GM12878 (cell line): ENCODE measurements around the gene EFCAB13. TPM values are rescaled to one million over a fixed set of nuclear protein-coding genes. Genes with fewer than 3 reads are reported as not detected.

Source experiments
- ASH2L ChIP-seq: fragments of 300-600, 200-600 bp; sonication (generic); IDR thresholded peaks from 2 replicates; pipeline ENCODE4 v1.6.1; 2017; ENCODE audit warnings: low read depth, mild to moderate bottlenecking, borderline replicate concordance
- ATF7 ChIP-seq: fragments of 450-650 bp; IDR thresholded peaks from 2 replicates; pipeline ENCODE4 v1.6.1; 2016; ENCODE audit warnings: low read depth, mild to moderate bottlenecking
- BMI1 ChIP-seq: fragments of 450-650 bp; IDR thresholded peaks from 2 replicates; pipeline ENCODE4 v1.6.1; 2016; ENCODE audit warnings: mild to moderate bottlenecking, moderate library complexity, borderline replicate concordance
- CBX5 ChIP-seq: sonication (generic); IDR thresholded peaks from 2 replicates; pipeline ENCODE4 v1.6.1; 2016; ENCODE audit warnings: low read depth, moderate library complexity, mild to moderate bottlenecking, inconsistent platforms
- CHD1 ChIP-seq: IDR thresholded peaks from 2 replicates; pipeline ENCODE4 v1.6.1; 2012; ENCODE audit warnings: low read depth, low read length, improper control_type of control experiment
- GABPA ChIP-seq: IDR thresholded peaks from 2 replicates; pipeline ENCODE4 v1.6.1; 2014; ENCODE audit warnings: antibody characterized with exemption, low read depth, mild to moderate bottlenecking, inconsistent platforms
- HDAC6 ChIP-seq: fragments of 200-600 bp; sonication (generic); IDR thresholded peaks from one replicate; pipeline ENCODE4 v1.8.0; 2017; ENCODE audit warnings: antibody characterized with exemption; ENCODE audit not compliant: unreplicated experiment
- IKZF1 ChIP-seq: fragments of 450-650 bp; conservative IDR thresholded peaks from 2 replicates; pipeline ENCODE4 v1.6.1; 2017; ENCODE audit warnings: antibody characterized with exemption, mild to moderate bottlenecking
- JUNB ChIP-seq: IDR thresholded peaks from 2 replicates; pipeline ENCODE4 v1.6.1; 2016; ENCODE audit warnings: antibody characterized with exemption, mild to moderate bottlenecking
- JUND ChIP-seq: IDR thresholded peaks from 2 replicates; pipeline ENCODE4 v1.6.1; 2012; ENCODE audit warnings: low read depth, mild to moderate bottlenecking, low read length, improper control_type of control experiment, moderate library complexity
- MEF2A ChIP-seq: IDR thresholded peaks from 2 replicates; pipeline ENCODE4 v1.6.1; 2011; ENCODE audit warnings: low read depth, mild to moderate bottlenecking, low read length, moderate library complexity; ENCODE audit not compliant: insufficient read depth
- RAD21 ChIP-seq: IDR thresholded peaks from 2 replicates; pipeline ENCODE4 v1.6.1; 2011; ENCODE audit warnings: mild to moderate bottlenecking, low read depth, low read length, moderate library complexity; ENCODE audit not compliant: insufficient read depth
- RAD51 ChIP-seq: fragments of 450-650 bp; IDR thresholded peaks from 2 replicates; pipeline ENCODE4 v1.6.1; 2016; ENCODE audit warnings: moderate library complexity, mild to moderate bottlenecking, inconsistent platforms
- RFX5 ChIP-seq: IDR thresholded peaks from 2 replicates; pipeline ENCODE4 v1.6.1; 2011; ENCODE audit warnings: low read depth, low read length, improper control_type of control experiment
- SUZ12 ChIP-seq: fragments of 200-600 bp; sonication (generic); IDR thresholded peaks from one replicate; pipeline ENCODE4 v1.6.1; 2018; ENCODE audit warnings: antibody characterized with exemption, mild to moderate bottlenecking; ENCODE audit not compliant: unreplicated experiment
- TCF12 ChIP-seq: IDR thresholded peaks from 2 replicates; pipeline ENCODE4 v1.6.1; 2011; ENCODE audit warnings: low read depth, mild to moderate bottlenecking, low read length
- YBX1 ChIP-seq: fragments of 450-650 bp; IDR thresholded peaks from 2 replicates; pipeline ENCODE4 v1.6.1; 2016; ENCODE audit warnings: antibody characterized with exemption
- ZNF217 ChIP-seq: fragments of 450-650 bp; IDR thresholded peaks from 2 replicates; pipeline ENCODE4 v1.6.1; 2017; ENCODE audit warnings: antibody characterized with exemption, mild to moderate bottlenecking
- ZZZ3 ChIP-seq: IDR thresholded peaks from 2 replicates; pipeline ENCODE4 v1.6.1; 2011; ENCODE audit warnings: low read depth; ENCODE audit not compliant: control insufficient read depth, insufficient read length
- polyA plus RNA-seq, 11 experiments: library from polyadenylated mRNA; depleted of rRNA in 4 of 11; unstranded in 6 of 11; stranded (reverse) in 5 of 11; fragments of >200 nt; fragmentation: Nextera tagmentation in 4 of 11; fragmentation: Illumina TruSeq in 1 of 11; extraction: Ambion mirVana in 4 of 11; extraction: Trizol in 1 of 11; gene quantifications; 1 replicate in 1 of 11; 2 replicates in 10 of 11; pipeline versions ENCODE4 v1.2.1 to v1.2.3, GENCODE V29; 2011 to 2016; ENCODE audit warnings: inconsistent platforms in 2 of 11, missing spikeins in 2 of 11, low read depth in 1 of 11
- total RNA-seq, 4 experiments: library from RNA; depleted of rRNA in 3 of 4; stranded (reverse); fragments of >200 nt in 3 of 4; fragmentation: Illumina TruSeq in 1 of 4; extraction: Trizol in 1 of 4; gene quantifications; 2 replicates each; pipeline versions ENCODE4 v1.2.1 to v1.2.3, GENCODE V29; 2013 to 2021
- TF ChIP-seq, protein P1 (sequence below): IDR thresholded peaks from 2 replicates; pipeline ENCODE4 v1.6.1; 2012; ENCODE audit warnings: low read depth, low read length, improper control_type of control experiment
- TF ChIP-seq, protein P2 (sequence below): fragments of 150-350 bp; IDR thresholded peaks from 2 replicates; pipeline ENCODE4 v1.6.1; 2016; ENCODE audit warnings: low read depth, low read length
- TF ChIP-seq, protein P3 (sequence below): fragments of 450-650 bp; IDR thresholded peaks from 2 replicates; pipeline ENCODE4 v1.6.1; 2017; ENCODE audit warnings: mild to moderate bottlenecking
- TF ChIP-seq, protein P4 (sequence below): fragments of 450-650 bp; IDR thresholded peaks from 2 replicates; pipeline ENCODE4 v1.6.1; 2017; ENCODE audit warnings: antibody characterized with exemption, mild to moderate bottlenecking, moderate library complexity

EFCAB13 gene
- total and polyA plus RNA-seq, 10 of the 15 experiments (the other 5 are each of a cell fraction or from before 2014, with no cell fraction given): 0.90 to 8.7 (median 5.0) TPM

DNA sequence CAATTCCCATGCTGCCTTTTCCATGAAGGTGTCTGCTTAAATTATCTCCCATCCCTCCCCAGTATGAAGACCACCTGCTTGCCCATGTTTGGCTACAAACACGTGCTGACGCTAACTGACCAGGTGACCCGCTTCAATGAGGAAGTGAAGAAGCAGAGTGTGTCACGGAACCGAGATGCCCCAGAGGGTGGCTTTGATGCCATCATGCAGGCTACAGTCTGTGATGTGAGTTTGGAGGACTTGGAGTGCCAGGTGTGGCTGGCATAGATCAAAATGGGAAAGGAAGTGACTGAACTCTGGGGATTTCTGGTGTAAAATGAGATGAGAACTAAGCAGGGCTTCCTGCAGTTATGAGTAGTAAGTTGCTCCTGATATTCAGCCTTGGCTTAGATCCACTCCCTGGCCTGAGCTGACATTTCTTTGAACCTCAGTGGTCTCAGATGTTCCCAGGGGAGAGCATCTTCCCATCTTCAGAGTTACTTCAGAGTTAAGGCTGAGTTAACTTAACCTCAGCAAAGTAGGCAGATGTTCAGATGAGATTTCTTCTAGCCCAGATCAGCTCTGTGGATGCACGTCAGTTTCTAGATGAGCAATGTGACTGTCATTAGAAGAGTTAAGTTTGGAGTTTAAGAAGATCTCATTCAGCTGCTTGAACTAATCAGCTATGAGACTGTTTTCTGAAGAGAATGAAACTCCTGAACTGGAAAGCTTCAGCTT lies 37.4 kb upstream of the EFCAB13 start (continued):
- TF ChIP-seq CBX5 (peak; percentile 92; the same call in 1 of the 2 replicates), ASH2L (no peak), ZNF217 (no peak), JUND (peak; percentile 16; the same call in 1 of the 2 replicates), IKZF1 (peak; percentile 93), YBX1 (no peak), RAD21 (peak; percentile 30; the same call in 1 of the 2 replicates), ZZZ3 (no peak), SUZ12 (no peak), TCF12 (peak; percentile 89), BMI1 (no peak), HDAC6 (no peak), GABPA (no peak), JUNB (peak; percentile 90), RAD51 (peak; percentile 95), MEF2A (peak; percentile 67), ATF7 (peak; percentile 67), CHD1 (no peak), RFX5 (no peak)
- TF ChIP-seq, protein P1, sequence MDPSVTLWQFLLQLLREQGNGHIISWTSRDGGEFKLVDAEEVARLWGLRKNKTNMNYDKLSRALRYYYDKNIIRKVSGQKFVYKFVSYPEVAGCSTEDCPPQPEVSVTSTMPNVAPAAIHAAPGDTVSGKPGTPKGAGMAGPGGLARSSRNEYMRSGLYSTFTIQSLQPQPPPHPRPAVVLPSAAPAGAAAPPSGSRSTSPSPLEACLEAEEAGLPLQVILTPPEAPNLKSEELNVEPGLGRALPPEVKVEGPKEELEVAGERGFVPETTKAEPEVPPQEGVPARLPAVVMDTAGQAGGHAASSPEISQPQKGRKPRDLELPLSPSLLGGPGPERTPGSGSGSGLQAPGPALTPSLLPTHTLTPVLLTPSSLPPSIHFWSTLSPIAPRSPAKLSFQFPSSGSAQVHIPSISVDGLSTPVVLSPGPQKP: no peak
- TF ChIP-seq, protein P2, sequence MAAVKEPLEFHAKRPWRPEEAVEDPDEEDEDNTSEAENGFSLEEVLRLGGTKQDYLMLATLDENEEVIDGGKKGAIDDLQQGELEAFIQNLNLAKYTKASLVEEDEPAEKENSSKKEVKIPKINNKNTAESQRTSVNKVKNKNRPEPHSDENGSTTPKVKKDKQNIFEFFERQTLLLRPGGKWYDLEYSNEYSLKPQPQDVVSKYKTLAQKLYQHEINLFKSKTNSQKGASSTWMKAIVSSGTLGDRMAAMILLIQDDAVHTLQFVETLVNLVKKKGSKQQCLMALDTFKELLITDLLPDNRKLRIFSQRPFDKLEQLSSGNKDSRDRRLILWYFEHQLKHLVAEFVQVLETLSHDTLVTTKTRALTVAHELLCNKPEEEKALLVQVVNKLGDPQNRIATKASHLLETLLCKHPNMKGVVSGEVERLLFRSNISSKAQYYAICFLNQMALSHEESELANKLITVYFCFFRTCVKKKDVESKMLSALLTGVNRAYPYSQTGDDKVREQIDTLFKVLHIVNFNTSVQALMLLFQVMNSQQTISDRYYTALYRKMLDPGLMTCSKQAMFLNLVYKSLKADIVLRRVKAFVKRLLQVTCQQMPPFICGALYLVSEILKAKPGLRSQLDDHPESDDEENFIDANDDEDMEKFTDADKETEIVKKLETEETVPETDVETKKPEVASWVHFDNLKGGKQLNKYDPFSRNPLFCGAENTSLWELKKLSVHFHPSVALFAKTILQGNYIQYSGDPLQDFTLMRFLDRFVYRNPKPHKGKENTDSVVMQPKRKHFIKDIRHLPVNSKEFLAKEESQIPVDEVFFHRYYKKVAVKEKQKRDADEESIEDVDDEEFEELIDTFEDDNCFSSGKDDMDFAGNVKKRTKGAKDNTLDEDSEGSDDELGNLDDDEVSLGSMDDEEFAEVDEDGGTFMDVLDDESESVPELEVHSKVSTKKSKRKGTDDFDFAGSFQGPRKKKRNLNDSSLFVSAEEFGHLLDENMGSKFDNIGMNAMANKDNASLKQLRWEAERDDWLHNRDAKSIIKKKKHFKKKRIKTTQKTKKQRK: no peak
- TF ChIP-seq, protein P3, sequence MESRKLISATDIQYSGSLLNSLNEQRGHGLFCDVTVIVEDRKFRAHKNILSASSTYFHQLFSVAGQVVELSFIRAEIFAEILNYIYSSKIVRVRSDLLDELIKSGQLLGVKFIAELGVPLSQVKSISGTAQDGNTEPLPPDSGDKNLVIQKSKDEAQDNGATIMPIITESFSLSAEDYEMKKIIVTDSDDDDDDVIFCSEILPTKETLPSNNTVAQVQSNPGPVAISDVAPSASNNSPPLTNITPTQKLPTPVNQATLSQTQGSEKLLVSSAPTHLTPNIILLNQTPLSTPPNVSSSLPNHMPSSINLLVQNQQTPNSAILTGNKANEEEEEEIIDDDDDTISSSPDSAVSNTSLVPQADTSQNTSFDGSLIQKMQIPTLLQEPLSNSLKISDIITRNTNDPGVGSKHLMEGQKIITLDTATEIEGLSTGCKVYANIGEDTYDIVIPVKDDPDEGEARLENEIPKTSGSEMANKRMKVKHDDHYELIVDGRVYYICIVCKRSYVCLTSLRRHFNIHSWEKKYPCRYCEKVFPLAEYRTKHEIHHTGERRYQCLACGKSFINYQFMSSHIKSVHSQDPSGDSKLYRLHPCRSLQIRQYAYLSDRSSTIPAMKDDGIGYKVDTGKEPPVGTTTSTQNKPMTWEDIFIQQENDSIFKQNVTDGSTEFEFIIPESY: no peak
- TF ChIP-seq, protein P4, sequence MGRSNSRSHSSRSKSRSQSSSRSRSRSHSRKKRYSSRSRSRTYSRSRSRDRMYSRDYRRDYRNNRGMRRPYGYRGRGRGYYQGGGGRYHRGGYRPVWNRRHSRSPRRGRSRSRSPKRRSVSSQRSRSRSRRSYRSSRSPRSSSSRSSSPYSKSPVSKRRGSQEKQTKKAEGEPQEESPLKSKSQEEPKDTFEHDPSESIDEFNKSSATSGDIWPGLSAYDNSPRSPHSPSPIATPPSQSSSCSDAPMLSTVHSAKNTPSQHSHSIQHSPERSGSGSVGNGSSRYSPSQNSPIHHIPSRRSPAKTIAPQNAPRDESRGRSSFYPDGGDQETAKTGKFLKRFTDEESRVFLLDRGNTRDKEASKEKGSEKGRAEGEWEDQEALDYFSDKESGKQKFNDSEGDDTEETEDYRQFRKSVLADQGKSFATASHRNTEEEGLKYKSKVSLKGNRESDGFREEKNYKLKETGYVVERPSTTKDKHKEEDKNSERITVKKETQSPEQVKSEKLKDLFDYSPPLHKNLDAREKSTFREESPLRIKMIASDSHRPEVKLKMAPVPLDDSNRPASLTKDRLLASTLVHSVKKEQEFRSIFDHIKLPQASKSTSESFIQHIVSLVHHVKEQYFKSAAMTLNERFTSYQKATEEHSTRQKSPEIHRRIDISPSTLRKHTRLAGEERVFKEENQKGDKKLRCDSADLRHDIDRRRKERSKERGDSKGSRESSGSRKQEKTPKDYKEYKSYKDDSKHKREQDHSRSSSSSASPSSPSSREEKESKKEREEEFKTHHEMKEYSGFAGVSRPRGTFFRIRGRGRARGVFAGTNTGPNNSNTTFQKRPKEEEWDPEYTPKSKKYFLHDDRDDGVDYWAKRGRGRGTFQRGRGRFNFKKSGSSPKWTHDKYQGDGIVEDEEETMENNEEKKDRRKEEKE: no peak
